DMS79 treated with DMSO at 0.1 percent for 48 hours (cell line): ENCODE data around the gene TMTC1.

ENCODE experiments used
- DNase-seq: peaks from one replicate; lab custom pipeline; 2025; lab: John Stamatoyannopoulos, UW

TMTC1 gene

DNA sequence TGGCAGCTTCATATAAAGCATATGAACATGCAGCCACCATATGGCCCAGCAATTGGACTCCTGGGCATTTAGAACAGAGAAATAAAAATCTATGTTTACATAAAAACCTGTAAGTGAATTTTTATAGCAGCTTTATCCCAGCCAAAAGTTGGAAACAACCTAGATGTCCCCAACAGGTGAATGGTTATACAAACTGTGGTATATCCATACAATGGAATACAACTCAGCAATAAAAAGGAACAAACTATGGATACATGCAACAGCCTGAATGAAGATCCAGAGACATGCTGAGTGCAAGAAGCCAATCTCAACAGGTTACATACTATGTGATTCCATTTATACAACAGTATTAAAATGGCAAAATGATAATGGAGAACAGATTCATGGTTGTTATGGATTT, 3.7 kb downstream of the TMTC1 start:
- no peak for DNase-seq

DNA sequence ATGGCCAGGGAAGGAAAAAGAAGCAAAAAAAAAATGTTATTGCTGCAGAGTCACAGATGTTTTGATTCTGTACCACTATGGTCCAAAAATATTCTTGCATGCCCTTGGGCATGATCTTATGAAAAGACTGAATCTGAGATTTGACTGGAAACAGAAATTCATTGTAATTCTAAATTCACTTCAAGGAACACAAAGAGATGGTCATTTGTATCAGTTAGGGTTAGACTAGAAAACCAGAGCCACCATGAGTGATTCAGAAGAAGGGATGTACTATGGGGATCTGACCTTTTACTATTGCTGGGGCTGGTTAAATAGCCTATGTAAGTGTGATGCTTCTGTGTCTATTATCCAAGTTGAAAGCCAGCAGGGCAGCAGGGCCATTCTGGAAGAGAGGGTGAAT, 5.2 kb downstream of the TMTC1 start:
- no peak for DNase-seq

DNA sequence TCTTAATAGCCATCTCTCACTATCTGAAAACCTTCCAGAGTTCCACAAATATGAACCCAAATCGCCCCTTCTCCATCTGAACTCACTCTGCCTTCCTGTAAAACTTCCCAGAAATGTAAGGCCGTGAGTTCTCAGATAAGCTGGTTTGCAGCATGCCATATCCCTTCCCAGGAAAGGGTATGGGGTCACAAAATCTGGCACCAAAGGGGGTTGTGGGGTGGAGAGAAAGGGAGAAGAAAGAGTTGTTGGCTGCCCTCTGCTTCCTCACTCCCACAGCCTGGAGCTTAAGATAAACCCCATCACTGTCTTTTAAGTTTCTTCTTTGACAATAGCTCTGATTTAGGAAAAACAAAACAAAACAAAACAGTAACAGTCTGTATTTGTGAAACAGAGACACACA, 10.7 kb downstream of the TMTC1 start:
- no peak for DNase-seq

DNA sequence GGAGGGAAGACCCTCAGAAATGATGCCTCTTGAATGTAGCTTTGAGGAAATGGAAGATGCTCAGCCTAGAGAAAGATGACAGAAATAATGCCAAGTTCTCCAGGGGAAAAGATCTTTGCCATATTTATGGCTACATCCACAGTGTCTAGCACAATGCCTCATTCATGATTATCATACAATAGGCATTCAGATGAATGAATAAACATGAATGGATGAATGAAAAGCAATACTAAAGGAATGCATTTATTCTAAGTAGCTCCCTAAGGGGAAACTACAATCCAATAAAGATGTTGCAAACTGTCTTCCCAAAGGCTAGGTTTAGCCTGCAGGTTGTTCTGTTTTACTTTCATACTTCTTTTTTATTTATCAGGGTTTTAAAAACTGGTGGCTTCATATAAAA, 12.0 kb downstream of the TMTC1 start:
- DNase-seq, result no peak

DNA sequence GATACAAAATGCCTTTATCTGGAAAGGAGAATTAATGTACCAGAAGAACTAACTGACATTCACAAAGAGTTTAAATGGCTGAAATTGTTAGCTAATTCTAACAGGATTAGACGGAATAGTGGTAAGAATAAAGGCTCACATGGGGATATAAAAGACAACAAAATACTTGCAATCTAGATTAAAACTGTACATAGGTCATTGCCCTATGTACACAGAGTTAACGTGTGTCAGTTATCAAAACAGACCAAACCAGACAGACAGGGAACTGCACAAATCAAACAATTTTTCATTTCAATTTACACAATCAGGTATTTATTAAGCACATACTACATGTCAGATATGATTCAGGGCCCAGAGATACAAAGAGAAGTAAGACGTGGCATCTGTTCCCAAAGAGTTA, 12.6 kb downstream of the TMTC1 start:
- no peak for DNase-seq

DNA sequence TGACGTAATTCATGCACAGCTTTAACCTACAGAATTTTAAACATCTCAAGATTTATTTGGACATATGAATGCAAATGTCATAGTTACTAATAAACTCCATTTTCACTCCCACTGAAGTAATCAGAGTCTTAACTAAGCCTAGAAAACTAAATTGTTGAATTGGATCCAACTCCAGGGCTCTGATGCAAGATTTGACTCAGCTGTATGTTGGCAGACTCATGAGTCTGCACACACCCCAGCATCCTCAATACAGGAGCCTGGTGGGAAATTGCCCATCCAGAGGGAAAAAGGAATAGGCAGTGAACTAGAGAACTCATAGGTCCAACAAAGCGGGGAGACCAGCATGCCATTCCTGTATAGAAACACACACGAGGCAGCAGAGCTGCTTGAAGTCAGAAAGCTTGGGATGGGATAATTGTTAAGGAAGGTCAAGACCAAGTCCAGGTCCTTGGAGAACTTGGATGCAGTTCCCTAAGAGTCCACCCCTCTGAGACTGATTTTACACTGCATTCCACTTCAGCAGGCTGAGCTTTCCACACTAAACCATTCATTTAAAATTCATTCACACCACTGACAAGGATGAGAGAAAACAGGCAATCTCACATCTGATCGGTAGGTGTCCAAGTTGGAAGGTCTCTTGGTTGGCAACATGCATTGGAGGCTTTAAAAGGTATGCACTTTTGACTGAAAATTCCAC, 14.4 kb downstream of the TMTC1 start:
- no peak for DNase-seq

DNA sequence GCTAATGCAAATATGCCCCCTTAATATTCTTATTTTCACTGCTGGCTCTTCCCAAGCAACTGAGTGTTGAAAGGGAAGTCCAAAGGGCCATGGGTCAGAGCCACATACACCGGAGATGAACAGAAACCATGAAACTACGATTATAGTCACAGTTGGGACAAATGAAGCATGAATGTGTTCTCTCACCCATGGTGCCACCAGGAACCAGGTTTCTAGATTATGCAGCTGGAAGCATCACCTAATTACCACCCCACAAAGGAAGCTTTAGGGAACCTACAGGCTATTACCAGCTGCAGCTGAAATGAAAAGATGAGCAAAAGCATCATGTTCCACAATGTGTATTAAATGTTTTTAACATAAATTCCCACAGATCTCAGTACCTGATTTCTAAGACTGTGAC, 15.4 kb downstream of the TMTC1 start:
- no peak for DNase-seq

DNA sequence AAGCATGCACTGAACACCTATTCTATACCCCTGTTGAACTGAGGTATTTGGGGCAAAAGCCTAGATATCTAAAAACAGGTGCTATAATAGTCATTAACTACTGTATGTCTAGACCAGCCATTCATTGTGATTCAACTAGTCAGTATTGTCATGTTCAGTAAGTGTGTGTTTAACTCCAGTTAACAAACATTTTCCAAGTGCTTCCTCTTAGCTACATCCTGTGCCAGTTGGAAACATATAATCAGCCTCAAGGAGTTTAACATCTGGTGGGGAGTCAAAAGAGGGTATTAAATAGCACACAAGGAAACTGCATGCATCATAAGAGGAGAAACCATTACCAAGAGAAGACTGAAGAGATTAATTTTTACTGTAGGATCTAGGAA, 20.4 kb downstream of the TMTC1 start:
- DNase-seq, result no peak

DNA sequence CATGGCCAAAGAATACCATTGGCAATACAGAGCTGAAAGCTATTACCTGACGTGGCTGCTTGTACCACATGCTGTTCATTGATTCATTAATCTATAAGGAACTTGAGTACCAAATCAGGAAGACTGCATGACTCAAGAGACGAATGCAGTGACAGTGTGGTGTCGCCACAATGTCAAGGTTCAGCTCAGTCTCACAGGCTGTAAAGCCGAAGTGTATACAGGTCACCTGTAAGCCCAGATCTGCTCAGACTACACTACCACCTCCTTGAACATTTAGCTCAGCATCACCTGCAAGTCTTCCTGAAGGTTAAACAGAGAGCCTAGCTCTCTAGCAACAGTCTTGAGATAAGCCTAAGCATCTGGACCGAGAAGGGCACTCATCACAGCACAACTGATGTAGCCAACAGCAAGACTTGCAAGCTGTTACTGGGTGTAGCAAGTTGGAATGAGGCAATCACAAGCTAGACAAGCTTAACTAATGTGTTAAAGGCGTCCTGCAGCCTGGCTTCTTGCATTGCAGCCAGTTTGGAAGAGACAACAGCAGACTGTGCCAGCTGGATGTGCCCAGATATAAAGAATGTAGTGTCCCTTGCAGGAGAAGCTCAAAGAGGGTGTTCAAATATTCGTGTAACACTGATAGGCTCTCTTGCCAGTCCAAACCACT, 21.0 kb downstream of the TMTC1 start:
- DNase-seq, result no peak

DNA sequence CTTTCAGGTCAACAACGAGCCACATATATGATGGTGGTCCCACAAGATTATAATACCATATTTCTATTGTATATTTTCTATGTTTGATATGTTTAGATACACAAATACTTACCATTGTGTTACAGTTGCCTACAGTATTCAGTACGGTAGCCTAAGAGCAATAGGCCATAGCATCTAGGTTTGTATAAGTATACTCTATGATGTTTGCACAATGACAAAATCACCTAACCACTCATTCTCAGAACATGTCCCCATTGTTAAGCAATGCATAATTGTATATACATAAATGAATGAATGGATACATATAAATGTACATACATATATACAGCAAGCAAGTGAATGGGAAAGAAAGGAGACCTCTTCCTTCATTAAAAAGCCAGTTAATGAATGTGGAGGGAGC, 23.8 kb downstream of the TMTC1 start:
- no peak for DNase-seq

DNA sequence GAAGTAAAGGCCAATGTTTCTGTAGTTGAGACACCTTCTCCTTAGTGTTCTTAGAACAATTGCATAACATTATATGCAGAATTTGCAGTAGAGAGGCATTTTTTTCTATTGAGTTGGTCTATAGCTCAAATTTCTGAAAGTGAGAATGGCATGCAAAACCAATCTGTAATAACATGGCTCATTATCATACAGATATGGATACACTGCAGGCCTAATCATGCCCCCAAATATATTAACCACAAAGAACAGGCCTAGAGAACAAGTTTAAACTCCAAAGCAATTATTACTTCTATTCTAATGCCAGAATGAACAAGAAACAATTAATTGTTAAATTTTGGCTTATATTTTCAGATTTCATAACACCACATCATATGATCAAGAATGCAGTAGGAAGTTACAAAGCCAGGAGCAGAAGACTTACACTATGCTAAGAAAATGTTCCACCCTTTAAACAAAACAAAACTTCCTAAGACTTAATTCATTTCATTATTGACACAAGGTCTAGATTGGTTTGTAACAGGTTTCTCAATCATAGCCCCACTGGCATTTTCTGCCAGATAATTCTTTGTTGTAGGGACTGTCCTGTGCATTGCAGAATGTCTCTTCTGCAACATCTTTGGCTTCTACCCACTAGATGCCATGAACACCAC, 26.9 kb downstream of the TMTC1 start:
- DNase-seq, result no peak

DNA sequence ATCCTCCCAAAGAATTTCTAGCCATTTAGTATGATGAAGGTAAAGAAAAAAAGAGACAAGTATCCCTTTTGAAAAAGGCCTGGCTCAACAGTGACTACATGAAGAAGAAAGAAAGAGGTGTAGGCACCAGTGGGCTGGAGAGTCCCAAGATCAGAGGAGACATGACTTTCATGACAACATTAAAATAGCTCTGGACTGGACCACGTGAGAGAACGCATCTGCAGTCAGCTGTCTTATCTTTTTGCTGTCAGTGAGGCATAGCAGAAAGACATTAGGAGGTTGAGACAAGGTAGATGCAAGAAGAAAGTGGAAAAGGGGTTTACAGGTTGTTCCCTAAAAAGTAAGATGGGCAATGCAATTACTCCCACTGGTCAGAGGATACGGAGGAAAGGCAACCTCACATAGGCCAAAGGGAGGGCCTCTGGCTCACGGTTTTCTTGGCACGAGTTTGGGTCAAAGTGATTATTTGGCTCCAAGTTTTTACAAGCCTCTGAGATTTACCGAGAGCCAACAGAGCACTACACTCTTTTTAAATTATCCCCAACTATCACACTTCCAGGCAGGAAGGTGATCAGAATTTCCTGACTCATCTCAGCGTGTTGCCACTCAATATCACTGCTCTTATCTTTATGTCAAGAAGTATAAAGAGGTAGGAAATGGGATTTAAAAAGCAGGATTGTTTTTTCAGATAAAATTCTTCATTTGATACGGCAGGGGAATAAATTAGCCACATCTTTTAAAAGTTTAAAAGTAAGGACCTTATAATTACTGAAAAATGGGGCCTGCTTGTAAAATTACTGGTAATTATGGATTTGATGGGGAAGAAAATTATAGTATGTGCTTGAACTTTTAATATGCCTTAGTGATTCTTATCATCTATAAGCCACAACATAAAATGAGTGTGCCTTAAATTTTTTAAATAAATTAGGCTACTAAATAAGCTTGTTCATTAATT, 29.2 kb downstream of the TMTC1 start:
- no peak for DNase-seq

DNA sequence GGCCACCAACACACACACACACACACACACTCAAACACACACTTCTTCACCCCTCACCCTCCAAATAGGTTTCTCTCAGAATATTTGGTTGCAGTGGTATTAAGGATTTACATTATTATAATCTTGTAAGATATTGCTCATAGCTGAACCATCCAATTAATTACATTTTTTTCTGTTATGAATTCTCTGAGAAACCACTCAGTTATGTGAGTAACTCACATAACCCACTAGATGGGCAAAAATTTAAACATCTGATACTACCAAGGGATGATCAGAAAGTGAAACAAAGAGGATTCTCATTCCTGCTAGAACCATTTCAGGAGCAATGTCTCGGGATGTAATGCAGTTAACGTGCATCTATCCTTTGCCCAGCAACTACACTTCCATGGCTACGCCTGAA, 31.6 kb downstream of the TMTC1 start:
- no peak for DNase-seq

DNA sequence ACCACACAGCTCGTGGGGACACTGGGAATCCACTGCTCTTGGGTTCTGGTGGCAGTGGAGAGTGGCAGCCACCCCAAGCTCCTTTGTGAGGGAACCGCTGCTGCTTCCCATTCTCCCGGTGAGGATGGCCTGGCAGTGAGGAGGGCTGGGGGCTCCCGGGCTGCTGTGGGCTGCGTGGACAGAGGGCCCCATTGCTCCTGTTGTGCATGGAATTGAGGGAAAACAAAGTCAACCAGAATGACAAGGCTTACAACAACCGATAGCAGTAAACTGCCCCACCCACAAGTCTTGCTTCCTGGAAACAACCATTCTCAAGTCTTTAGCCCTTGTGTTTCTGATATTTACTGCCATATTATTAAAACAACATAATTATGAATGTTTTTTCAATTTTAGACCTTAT, 32.1 kb downstream of the TMTC1 start:
- no peak for DNase-seq

DNA sequence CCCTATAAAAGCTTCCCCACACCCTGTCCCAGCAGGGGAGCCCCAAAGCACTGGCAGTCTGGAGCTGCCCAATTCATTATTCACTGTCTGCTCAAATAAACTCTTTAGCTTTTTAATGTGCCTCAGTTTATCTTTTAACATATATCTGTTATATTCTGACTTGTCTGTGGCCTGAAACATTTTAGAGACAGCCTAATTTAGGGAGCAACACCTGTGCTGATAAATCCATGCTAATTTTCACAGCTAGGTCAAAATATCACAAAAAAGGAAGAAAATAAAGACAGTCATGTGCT, 32.9 kb downstream of the TMTC1 start:
- no peak for DNase-seq

DNA sequence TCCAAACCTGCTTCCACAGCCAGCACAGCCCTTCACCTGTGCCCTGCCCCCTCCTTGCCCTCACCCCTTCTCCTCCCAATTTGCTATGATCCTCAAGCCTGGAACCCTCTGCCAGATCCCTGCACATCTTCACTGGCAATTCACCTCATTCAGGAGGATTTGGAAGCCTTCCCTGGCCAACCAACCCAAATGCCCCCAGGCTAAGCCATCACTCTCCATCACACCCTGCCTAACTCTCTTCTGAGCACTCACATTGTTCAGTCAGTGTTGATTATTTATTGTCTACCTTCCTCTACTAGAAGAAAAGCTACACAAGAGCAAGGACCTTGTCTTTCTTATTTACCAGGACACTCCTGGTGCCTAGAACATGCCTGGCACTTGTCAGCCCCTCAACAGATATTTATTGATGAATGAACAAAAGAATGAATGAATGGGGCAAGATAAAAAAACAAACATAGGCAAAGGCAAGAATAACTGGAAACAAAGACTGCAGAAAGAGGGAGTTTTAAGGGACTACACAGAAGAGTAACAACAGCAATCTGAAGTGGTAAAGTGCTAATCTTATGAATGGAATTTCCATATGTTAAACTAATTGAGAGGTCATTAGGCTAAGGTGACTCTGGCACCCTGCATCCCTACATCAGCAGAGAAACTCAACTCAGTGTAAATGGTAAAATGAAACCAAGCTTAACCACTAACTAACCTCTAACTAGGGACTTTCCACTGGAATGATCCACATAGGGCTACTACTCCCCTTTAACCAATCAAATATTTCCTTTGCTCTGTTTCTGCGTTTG, 33.4 kb downstream of the TMTC1 start:
- no peak for DNase-seq

DNA sequence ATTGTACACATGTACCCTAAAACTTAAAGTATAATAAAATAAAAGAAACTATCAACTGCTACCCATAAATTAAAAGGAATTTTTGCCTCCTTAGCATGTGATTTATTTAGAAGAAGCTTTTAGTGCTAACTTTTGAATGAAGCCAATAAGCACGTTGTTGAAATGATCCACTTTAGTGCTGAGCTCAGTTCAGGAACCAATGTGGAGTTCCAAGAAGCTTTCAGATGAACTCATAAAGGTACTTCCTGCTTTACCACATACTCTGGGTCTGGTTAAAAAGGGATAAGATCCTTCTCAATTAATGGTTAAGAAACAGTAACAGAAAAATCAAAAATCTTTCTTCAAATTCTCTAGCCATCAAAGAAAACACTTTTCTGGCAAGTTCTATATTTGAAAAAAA, 39.4 kb downstream of the TMTC1 start:
- no peak for DNase-seq

DNA sequence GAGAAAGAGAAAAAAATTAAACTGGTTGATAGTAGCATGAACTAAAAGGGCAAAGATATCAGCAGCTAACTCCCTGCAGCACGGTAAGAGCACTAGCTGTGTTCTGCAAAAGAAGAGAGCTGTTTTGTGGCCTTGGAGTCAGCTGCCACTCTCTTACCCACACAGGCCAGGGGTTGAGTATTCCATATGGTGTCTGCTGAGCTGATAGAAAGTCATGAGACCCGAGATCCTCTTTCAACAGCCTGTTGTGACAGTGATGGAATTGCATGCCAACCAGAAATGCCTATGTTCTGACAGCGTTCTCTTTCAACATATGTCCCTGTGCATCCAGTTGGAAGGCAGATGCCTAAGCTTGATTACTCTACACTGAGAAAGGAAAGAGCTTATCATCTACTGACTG, 39.9 kb downstream of the TMTC1 start:
- no peak for DNase-seq

DNA sequence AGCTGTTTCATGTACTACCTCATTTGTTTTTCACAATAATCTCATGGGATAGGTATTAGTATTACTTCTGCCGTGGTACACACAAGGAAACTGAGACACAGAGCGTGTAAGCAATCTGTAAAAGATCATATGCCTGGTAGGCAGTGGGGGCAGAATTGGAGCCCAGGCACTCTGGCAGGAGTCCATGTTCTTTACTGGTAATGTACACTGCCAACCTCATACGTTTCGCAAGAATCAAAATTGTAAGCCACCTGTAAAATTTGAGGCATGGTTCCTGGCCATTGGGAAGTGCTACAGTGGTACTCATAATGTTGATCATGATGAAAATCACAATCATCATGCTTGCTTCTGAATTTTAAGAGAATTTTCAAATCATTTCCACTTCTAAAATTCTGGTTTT, 40.7 kb downstream of the TMTC1 start:
- DNase-seq, result no peak

DNA sequence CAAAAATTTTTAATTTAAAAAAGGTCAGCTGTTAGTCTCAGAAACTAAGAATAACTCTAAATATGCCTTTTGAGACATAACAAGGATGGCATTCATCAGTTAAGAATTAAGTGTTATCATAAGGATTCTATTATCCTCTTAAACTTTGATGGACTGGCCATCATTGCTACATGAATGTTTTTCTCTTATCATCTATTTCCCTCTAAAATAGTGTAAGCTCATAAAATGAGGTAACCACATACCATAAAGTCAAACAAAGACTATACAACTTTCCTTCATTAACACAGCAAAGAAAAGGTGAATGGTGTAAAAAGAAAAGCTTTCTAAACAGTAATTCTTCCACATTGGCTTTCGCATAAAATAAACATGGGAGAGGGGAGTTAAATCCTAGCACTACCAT, 41.1 kb downstream of the TMTC1 start:
- DNase-seq, result no peak

DNA sequence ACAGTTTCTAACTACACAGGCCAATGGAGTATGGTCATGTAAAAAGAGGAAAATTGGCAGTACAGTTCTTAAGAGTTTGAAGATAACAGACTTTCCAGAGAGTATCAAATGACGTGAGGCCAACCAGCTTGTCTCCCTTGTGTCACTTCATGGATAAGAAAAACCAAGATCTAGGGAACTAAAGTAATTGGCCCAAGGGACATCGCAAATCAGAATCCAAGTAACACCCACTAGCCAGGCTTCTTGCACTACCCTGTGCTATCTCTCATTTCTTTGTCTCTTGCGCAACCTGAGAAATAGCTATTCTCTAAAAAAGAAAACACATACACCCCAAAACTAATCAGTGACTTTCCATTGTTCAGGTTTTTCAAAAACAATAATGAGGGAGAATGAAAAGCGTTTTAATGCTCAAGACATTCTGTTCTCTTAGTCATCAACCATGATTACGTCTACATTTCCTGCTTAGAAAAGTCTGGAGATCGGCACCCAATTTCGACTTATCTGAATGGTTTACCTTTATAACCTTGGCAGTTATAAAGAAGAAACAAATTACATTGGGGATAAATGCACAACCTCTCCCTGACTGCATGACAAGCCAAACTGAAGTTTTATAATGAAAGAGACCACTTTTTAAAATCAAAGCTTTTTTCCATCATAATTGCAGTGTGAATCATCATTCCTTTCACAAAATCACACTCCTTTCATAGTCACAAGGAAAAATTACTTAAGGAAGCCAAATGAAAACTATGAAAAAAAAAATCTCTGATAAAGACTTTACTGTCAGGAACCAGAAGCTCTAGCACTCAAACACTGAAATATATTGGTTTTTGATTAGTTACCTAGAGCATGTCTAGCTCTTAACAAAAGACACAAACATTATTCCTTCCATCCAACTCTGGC, 42.1 kb downstream of the TMTC1 start:
- DNase-seq, result no peak
